ENCODE results near the gene FILIP1L.

FILIP1L gene

DNA sequence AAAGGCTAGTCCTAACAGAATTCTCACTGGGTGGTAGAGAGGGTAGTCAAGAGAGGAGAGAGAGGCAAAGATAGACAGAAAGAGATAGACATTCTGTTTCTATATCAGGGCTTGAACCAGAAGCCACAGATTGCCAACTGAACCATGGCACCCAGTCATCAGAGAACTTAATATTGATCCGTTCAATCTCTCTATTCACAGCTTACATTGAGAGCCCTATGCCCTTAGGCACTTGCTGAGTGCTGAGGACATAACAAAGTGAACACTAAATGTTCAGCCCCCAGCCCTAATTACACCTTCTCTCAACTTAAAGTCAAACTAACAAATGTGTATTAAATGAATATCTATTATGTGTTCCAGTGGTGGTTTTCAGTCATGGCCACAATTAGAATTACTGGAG is 124.1 kb downstream of the FILIP1L start:
- H3K9me3 ChIP-seq, result no peaks in the 10 kb centered on the region
- no peak overlapping the region for H3K4me3 ChIP-seq (ENCODE audit: low read depth in 1 of 2, low read length in 1 of 2)
- TF ChIP-seq, protein P1, sequence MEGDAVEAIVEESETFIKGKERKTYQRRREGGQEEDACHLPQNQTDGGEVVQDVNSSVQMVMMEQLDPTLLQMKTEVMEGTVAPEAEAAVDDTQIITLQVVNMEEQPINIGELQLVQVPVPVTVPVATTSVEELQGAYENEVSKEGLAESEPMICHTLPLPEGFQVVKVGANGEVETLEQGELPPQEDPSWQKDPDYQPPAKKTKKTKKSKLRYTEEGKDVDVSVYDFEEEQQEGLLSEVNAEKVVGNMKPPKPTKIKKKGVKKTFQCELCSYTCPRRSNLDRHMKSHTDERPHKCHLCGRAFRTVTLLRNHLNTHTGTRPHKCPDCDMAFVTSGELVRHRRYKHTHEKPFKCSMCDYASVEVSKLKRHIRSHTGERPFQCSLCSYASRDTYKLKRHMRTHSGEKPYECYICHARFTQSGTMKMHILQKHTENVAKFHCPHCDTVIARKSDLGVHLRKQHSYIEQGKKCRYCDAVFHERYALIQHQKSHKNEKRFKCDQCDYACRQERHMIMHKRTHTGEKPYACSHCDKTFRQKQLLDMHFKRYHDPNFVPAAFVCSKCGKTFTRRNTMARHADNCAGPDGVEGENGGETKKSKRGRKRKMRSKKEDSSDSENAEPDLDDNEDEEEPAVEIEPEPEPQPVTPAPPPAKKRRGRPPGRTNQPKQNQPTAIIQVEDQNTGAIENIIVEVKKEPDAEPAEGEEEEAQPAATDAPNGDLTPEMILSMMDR (IDR thresholded peaks at IDR 0.05), result no peak
- no peaks in the 10 kb centered on the region for H3K36me3 ChIP-seq
- no peaks in the 10 kb centered on the region for H3K4me1 ChIP-seq (ENCODE audit: control insufficient read depth in 1 of 2, insufficient read depth in 1 of 2, low read depth in 1 of 2, low read length in 1 of 2)
- H3K27me3 ChIP-seq, result no peaks in the 10 kb centered on the region
- H3K27ac ChIP-seq, result no peak overlapping the region

DNA sequence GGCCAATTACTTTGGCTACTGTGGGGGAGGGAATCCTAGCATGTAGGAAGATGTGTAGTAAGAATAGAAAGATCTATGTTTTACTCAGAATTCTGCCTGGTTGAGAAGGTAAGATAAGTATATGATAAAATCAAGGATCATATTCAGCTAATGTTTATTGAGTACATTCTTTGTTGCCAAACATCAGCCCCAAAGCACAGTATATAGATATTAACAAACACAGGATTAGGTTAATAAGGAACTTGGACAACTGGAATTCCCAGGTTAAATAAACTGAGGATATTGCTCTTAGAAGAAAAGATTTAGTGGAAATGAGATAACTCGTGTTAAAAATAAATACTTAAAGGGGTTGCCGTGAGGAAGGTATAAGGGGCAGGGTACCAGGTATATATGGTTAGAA is 129.6 kb downstream of the FILIP1L start:
- Histone ChIP-seq H3K27ac (no peak overlapping the region), H3K4me3 (ENCODE audit: low read depth in 1 of 2, low read length in 1 of 2) (no peak overlapping the region), H3K27me3 (no peaks in the 10 kb centered on the region), H3K9me3 (no peaks in the 10 kb centered on the region), H3K4me1 (ENCODE audit: control insufficient read depth in 1 of 2, insufficient read depth in 1 of 2, low read depth in 1 of 2, low read length in 1 of 2) (no peaks in the 10 kb centered on the region), H3K36me3 (no peaks in the 10 kb centered on the region)
- TF ChIP-seq, protein P1 (IDR thresholded peaks at IDR 0.05), result no peak

DNA sequence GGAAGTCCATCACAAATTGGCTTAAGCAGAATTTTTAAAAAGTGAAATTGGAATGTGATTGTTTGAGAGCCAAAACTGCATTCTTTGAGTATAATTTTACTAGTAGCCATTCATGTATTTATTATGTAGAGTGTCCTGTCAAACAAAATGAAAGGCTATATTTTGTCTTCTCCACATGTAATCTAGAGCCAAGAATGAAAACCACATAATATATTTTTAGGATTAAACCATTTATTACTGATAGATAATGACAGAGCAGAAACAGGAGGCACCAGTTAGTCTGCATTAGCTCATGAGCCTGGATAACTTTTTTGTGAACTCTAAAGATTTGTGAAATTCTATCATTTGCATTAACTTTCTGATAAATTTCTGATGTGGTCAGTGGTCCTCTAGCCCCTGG is 130.2 kb downstream of the FILIP1L start:
- H3K9me3 ChIP-seq, result no peaks in the 10 kb centered on the region
- no peaks in the 10 kb centered on the region for H3K4me1 ChIP-seq (ENCODE audit: control insufficient read depth in 1 of 2, insufficient read depth in 1 of 2, low read depth in 1 of 2, low read length in 1 of 2)
- H3K36me3 ChIP-seq, result no peaks in the 10 kb centered on the region
- no peak overlapping the region for H3K4me3 ChIP-seq (ENCODE audit: low read depth in 1 of 2, low read length in 1 of 2)
- H3K27me3 ChIP-seq, result no peaks in the 10 kb centered on the region
- H3K27ac ChIP-seq, result no peak overlapping the region
- TF ChIP-seq, protein P1 (IDR thresholded peaks at IDR 0.05), result no peak

DNA sequence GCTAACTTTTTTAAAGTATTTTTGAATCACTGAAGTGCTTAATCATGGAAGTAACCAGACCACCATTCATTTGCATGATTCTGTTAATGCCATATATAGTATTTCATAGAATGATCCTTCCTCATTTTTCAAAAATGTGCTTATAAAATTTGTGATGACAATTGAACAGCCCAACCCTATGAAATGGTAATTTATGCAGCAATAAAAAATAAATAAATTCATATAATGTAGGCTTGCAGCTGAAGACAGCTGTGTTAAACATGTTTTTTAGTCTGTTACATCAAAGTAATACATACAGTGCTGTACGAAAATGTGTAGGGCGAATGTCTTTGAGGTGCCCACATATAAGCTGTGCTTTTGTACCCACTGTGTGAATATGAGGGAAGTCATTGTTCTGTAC is 131.7 kb downstream of the FILIP1L start:
- H3K27ac ChIP-seq, result no peak overlapping the region
- H3K27me3 ChIP-seq, result no peaks in the 10 kb centered on the region
- H3K4me1 ChIP-seq (ENCODE audit: control insufficient read depth in 1 of 2, insufficient read depth in 1 of 2, low read depth in 1 of 2, low read length in 1 of 2), result no peaks in the 10 kb centered on the region
- H3K9me3 ChIP-seq, result no peaks in the 10 kb centered on the region
- H3K36me3 ChIP-seq, result no peaks in the 10 kb centered on the region
- no peak overlapping the region for H3K4me3 ChIP-seq (ENCODE audit: low read depth in 1 of 2, low read length in 1 of 2)
- TF ChIP-seq, protein P1 (IDR thresholded peaks at IDR 0.05), result no peak

DNA sequence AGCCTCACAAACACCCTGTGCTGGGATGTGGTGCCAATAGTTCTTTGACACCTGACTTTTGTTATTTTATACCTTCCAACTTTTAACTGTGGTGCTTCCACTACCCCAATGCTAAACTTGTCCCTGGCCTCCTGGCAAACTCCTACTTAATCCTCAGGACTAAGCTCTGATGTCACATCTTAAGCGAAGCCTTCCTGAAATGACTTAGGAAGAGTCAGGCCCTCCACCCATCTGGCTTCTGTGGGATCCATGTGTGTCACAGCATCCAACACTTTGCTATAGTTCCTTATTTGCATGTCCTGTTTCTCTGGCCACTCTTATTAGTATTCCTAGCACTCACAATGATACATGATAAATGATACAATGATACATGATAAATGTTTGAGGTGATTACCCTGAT is 133.2 kb downstream of the FILIP1L start:
- no peak overlapping the region for H3K27ac ChIP-seq
- no peak overlapping the region for H3K4me3 ChIP-seq (ENCODE audit: low read depth in 1 of 2, low read length in 1 of 2)
- no peaks in the 10 kb centered on the region for H3K9me3 ChIP-seq
- no peaks in the 10 kb centered on the region for H3K27me3 ChIP-seq
- TF ChIP-seq, protein P1 (IDR thresholded peaks at IDR 0.05), result no peak
- no peaks in the 10 kb centered on the region for H3K4me1 ChIP-seq (ENCODE audit: control insufficient read depth in 1 of 2, insufficient read depth in 1 of 2, low read depth in 1 of 2, low read length in 1 of 2)
- H3K36me3 ChIP-seq, result no peaks in the 10 kb centered on the region

DNA sequence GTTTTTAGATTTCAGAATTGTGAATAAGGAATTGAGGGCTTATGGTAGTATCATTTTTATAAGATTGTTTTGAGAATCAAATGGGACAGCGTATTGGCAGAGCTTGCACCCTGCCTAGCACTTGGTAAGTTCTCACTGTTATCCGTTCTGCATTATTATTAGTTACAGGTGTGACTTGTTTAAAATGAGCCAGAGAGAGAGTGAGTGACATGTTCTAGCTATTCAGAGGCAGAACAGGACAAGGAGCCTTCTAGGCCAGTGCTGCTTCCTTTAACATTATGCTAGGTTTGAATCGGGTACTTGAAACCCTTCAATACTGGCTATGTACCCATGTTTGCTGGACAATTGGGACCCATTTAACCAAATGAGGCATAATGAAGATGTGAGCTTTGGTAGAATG is 133.7 kb downstream of the FILIP1L start:
- Histone ChIP-seq H3K27ac (no peak overlapping the region), H3K9me3 (no peaks in the 10 kb centered on the region), H3K36me3 (no peaks in the 10 kb centered on the region), H3K4me1 (ENCODE audit: control insufficient read depth in 1 of 2, insufficient read depth in 1 of 2, low read depth in 1 of 2, low read length in 1 of 2) (no peaks in the 10 kb centered on the region), H3K27me3 (no peaks in the 10 kb centered on the region), H3K4me3 (ENCODE audit: low read depth in 1 of 2, low read length in 1 of 2) (no peak overlapping the region)
- TF ChIP-seq, protein P1 (IDR thresholded peaks at IDR 0.05), result no peak

Data from neutrophil (primary cell).